Subcutaneous abdominal adipose tissue (tissue), 5 donors: ENCODE data around the gene NKX6-2.

Experiments
- H3K27ac ChIP-seq: one replicate; pipeline ENCODE4 v1.7.0; 2013; ENCODE audit warnings: low read depth, mild to moderate bottlenecking, inconsistent platforms, low read length, moderate library complexity
- H3K27me3 ChIP-seq, 5 donors: one replicate each; pipeline ENCODE4 v1.7.0; 2013; ENCODE audit warnings: low read length in 5 of 5, inconsistent platforms in 1 of 5; ENCODE audit not compliant: control insufficient read depth in 5 of 5, insufficient read depth in 4 of 5
- H3K36me3 ChIP-seq, 5 donors: one replicate each; pipeline ENCODE4 v1.7.0; 2013; ENCODE audit warnings: low read length in 5 of 5; ENCODE audit not compliant: control insufficient read depth in 5 of 5, insufficient read depth in 5 of 5
- H3K4me1 ChIP-seq, 5 donors: one replicate each; pipeline ENCODE4 v1.7.0; 2013; ENCODE audit warnings: low read length in 5 of 5, mild to moderate bottlenecking in 3 of 5, moderate library complexity in 1 of 5; ENCODE audit not compliant: control insufficient read depth in 5 of 5, insufficient read depth in 5 of 5
- H3K4me3 ChIP-seq, 5 donors: one replicate each; pipeline ENCODE4 v1.7.0; 2013; ENCODE audit warnings: low read length in 5 of 5, low read depth in 1 of 5
- H3K9ac ChIP-seq, 5 donors: one replicate each; pipeline ENCODE4 v1.7.0; 2013; ENCODE audit warnings: low read length in 5 of 5, mild to moderate bottlenecking in 4 of 5, moderate library complexity in 3 of 5
- H3K9me3 ChIP-seq, 5 donors: one replicate each; pipeline ENCODE4 v1.7.0; 2013; ENCODE audit warnings: low read length in 5 of 5; ENCODE audit not compliant: control insufficient read depth in 5 of 5
- donor health status: healthy.
- donor health status: healthy.
- donor health status: healthy.
- donor health status: healthy.
- donor health status: healthy.

Gene NKX6-2

GRCh38 chr10:132788831-132789219 lies 2.9 kb upstream of the NKX6-2 start:
- no peaks in the 10 kb centered on the region for H3K9me3 ChIP-seq
- peaks cover 33 to 73% (median 55%) of the 10 kb centered on the region in 5 donors for H3K27me3 ChIP-seq
- H3K9ac ChIP-seq: no peak overlapping the region
- H3K36me3 ChIP-seq: no peaks in the 10 kb centered on the region
- no peak overlapping the region for H3K4me3 ChIP-seq
- peaks cover 2 to 22% (median 12%) of the 10 kb centered on the region in 5 donors for H3K4me1 ChIP-seq
- no peak overlapping the region for H3K27ac ChIP-seq

GRCh38 chr10:132788180-132788830 lies 2.4 kb upstream of the NKX6-2 start:
- Histone ChIP-seq H3K4me3 (no peak overlapping the region), H3K9me3 (no peaks in the 10 kb centered on the region)

GRCh38 chr10:132787495-132788179 lies 1.7 kb upstream of the NKX6-2 start:
- Histone ChIP-seq H3K9me3 (no peaks in the 10 kb centered on the region), H3K36me3 (peaks cover 3 to 9% (median 7%) of the 10 kb centered on the region in 5 donors), H3K4me3 (no peak overlapping the region), H3K27ac (no peak overlapping the region), H3K9ac (no peak overlapping the region), H3K27me3 (peaks cover 33 to 64% (median 49%) of the 10 kb centered on the region in 5 donors), H3K4me1 (peaks cover 1 to 20% (median 12%) of the 10 kb centered on the region in 5 donors)

More at GRCh38 chr10:132788180-132788830, 2.4 kb upstream of the NKX6-2 start:
- peaks cover 0 to 4% (median 2%) of the 10 kb centered on the region in 5 donors for H3K36me3 ChIP-seq
- H3K4me1 ChIP-seq: peaks cover 2 to 20% (median 12%) of the 10 kb centered on the region in 5 donors
- no peak overlapping the region for H3K9ac ChIP-seq
- peaks cover 33 to 70% (median 53%) of the 10 kb centered on the region in 5 donors for H3K27me3 ChIP-seq
- H3K27ac ChIP-seq: no peak overlapping the region

GRCh38 chr10:132786884-132787494 lies 1.0 kb upstream of the NKX6-2 start:
- Histone ChIP-seq H3K36me3 (peaks cover 4 to 15% (median 12%) of the 10 kb centered on the region in 5 donors), H3K27me3 (peaks cover 33 to 63% (median 48%) of the 10 kb centered on the region in 5 donors), H3K27ac (no peak overlapping the region), H3K9me3 (no peaks in the 10 kb centered on the region), H3K9ac (no peak overlapping the region), H3K4me1 (peaks cover 0 to 20% (median 12%) of the 10 kb centered on the region in 5 donors), H3K4me3 (peak overlapping the region in 1 of 5 donors; percentile 22)

- Histone ChIP-seq H3K9ac (no peak overlapping the region), H3K9me3 (no peaks in the 10 kb centered on the region), H3K4me3 (no peak overlapping the region), H3K27me3 (peaks cover 31 to 60% (median 48%) of the 10 kb centered on the region in 5 donors), H3K27ac (no peak overlapping the region), H3K36me3 (peaks cover 4 to 20% (median 17%) of the 10 kb centered on the region in 5 donors), H3K4me1 (peaks cover 0 to 20% (median 12%) of the 10 kb centered on the region in 5 donors)
Observed at GRCh38 chr10:132786476-132786883, 533 bp upstream of the NKX6-2 start.

- Histone ChIP-seq H3K4me3 (no peak overlapping the region), H3K27ac (no peak overlapping the region), H3K36me3 (peaks cover 4 to 31% (median 25%) of the 10 kb centered on the region in 5 donors), H3K9me3 (no peaks in the 10 kb centered on the region), H3K27me3 (peaks cover 24 to 47% (median 40%) of the 10 kb centered on the region in 5 donors), H3K4me1 (peaks cover 0 to 20% (median 12%) of the 10 kb centered on the region in 5 donors), H3K9ac (no peak overlapping the region)
Observed at GRCh38 chr10:132784866-132785722, 853 bp downstream of the NKX6-2 start.

GRCh38 chr10:132783940-132784865 lies 1.7 kb downstream of the NKX6-2 start:
- Histone ChIP-seq H3K9ac (no peak overlapping the region), H3K4me1 (peaks cover 0 to 20% (median 12%) of the 10 kb centered on the region in 5 donors), H3K27ac (no peak overlapping the region), H3K4me3 (no peak overlapping the region), H3K27me3 (peaks cover 18 to 42% (median 31%) of the 10 kb centered on the region in 5 donors), H3K36me3 (peaks cover 4 to 40% (median 33%) of the 10 kb centered on the region in 5 donors), H3K9me3 (no peaks in the 10 kb centered on the region)

GRCh38 chr10:132783165-132783939 lies 2.6 kb downstream of the NKX6-2 start:
- peaks cover 13 to 33% (median 23%) of the 10 kb centered on the region in 5 donors for H3K27me3 ChIP-seq

More at GRCh38 chr10:132783165-132783939, 2.6 kb downstream of the NKX6-2 start:
- no peaks in the 10 kb centered on the region for H3K9me3 ChIP-seq
- H3K27ac ChIP-seq: no peak overlapping the region
- peaks cover 4 to 48% (median 41%) of the 10 kb centered on the region in 5 donors for H3K36me3 ChIP-seq
- no peak overlapping the region for H3K4me3 ChIP-seq
- no peak overlapping the region for H3K9ac ChIP-seq
- peaks cover 0 to 20% (median 12%) of the 10 kb centered on the region in 5 donors for H3K4me1 ChIP-seq
